SK-N-SH (cell line): ENCODE data around the gene SLC25A25. TPM values are rescaled to one million over a fixed set of nuclear protein-coding genes. Genes with fewer than 3 reads are reported as not detected.

Experiments
- CTCF ChIA-PET: fragments of 300-600, 350-600 bp; formaldehyde crosslinking; extraction: SDS; loops from one replicate; lab custom pipeline; 2021; lab: Yijun Ruan, JAX
- POLR2A ChIA-PET: fragments of 350-600 bp; sonication (Branson Sonifier 250); formaldehyde crosslinking; extraction: SDS; loops from one replicate; lab custom pipeline; 2020; ENCODE audit warnings: antibody characterized with exemption, inconsistent platforms; lab: Yijun Ruan, JAX
- DNase-seq: peaks from one replicate; pipeline ENCODE4 v3.0.0; 2012
- H2AFZ ChIP-seq: fragments of 200-600 bp; sonication (generic); 2 replicates; pipeline ENCODE4 v1.8.1; 2016; ENCODE audit warnings: antibody characterized with exemption, mild to moderate bottlenecking, low read depth
- H3F3A ChIP-seq: fragments of 200-600 bp; sonication (generic); replicated peaks from 2 replicates; pipeline ENCODE3; 2016; ENCODE audit warnings: antibody characterized with exemption, mild to moderate bottlenecking; ENCODE audit not compliant: insufficient read depth
- H3K27ac ChIP-seq, 2 experiments: fragments of 200-500 bp in 1 of 2; fragments of 200-600 bp in 1 of 2; sonication (Bioruptor generic) in 1 of 2; sonication (generic), shearing (Covaris generic) in 1 of 2; 2 replicates each; pipeline versions ENCODE4 v1.5.1 to v1.6.1; 2014 to 2016; ENCODE audit warnings: low read depth in 2 of 2, inconsistent platforms in 1 of 2, low read length in 1 of 2, mild to moderate bottlenecking in 1 of 2, mixed read lengths in 1 of 2
- H3K27me3 ChIP-seq: fragments of 200-600 bp; sonication (generic), shearing (Covaris generic); 2 replicates; pipeline ENCODE4 v1.6.1; 2016; ENCODE audit warnings: mixed run types; ENCODE audit not compliant: insufficient read depth
- H3K36me3 ChIP-seq, 2 experiments: fragments of 200-500 bp in 1 of 2; fragments of 200-600 bp in 1 of 2; sonication (Bioruptor generic) in 1 of 2; sonication (generic) in 1 of 2; replicated peaks in 1 of 2; 2 replicates each; pipeline versions ENCODE3 to v1.5.1; 2014 to 2016; ENCODE audit warnings: low read length in 1 of 2, mild to moderate bottlenecking in 1 of 2; ENCODE audit not compliant: insufficient read depth in 2 of 2, control insufficient read depth in 1 of 2
- H3K4me1 ChIP-seq, 2 experiments: fragments of 200-500 bp in 1 of 2; fragments of 200-600 bp in 1 of 2; sonication (Bioruptor generic) in 1 of 2; sonication (generic), shearing (Covaris generic) in 1 of 2; 2 replicates each; pipeline versions ENCODE4 v1.5.1 to v1.6.1; 2014 to 2016; ENCODE audit warnings: low read depth in 1 of 2, low read length in 1 of 2, mixed run types in 1 of 2; ENCODE audit not compliant: insufficient read depth in 2 of 2, control insufficient read depth in 1 of 2
- H3K4me2 ChIP-seq: fragments of 200-600 bp; sonication (generic), shearing (Covaris generic); 2 replicates; pipeline ENCODE4 v1.6.1; 2017; ENCODE audit warnings: mixed run types
- H3K4me3 ChIP-seq, 2 experiments: fragments of 200-500 bp in 1 of 2; fragments of 200-600 bp in 1 of 2; sonication (Bioruptor generic) in 1 of 2; sonication (generic), shearing (Covaris generic) in 1 of 2; 2 replicates each; pipeline versions ENCODE4 v1.5.1 to v1.8.1; 2014 to 2016; ENCODE audit warnings: low read depth in 2 of 2, inconsistent platforms in 1 of 2, low read length in 1 of 2, mild to moderate bottlenecking in 1 of 2, mixed read lengths in 1 of 2, moderate library complexity in 1 of 2
- H3K79me2 ChIP-seq: fragments of 200-600 bp; sonication (generic); 2 replicates; pipeline ENCODE4 v1.8.1; 2017; ENCODE audit warnings: mild to moderate bottlenecking; ENCODE audit not compliant: insufficient read depth
- H3K9ac ChIP-seq: fragments of 200-600 bp; sonication (generic); 2 replicates; pipeline ENCODE4 v1.6.1; 2017; ENCODE audit warnings: mixed run types
- H3K9me2 ChIP-seq: fragments of 200-600 bp; sonication (generic); 2 replicates; pipeline ENCODE4 v1.6.1; 2017; ENCODE audit warnings: mixed run types
- H3K9me3 ChIP-seq: fragments of 200-600 bp; sonication (generic); 2 replicates; pipeline ENCODE4 v1.6.1; 2017; ENCODE audit warnings: mixed run types, mild to moderate bottlenecking, moderate library complexity
- H4K20me1 ChIP-seq: fragments of 200-600 bp; sonication (generic); 2 replicates; pipeline ENCODE4 v1.6.1; 2017; ENCODE audit warnings: mild to moderate bottlenecking, mixed run types; ENCODE audit not compliant: insufficient read depth
- CHD2 ChIP-seq: fragments of 150-350 bp; IDR thresholded peaks from 2 replicates; pipeline ENCODE4 v1.6.1; 2018; ENCODE audit warnings: low read length; ENCODE audit not compliant: partially characterized antibody
- ELF1 ChIP-seq: IDR thresholded peaks from 2 replicates; pipeline ENCODE4 v1.4.0; 2012
- EP300 ChIP-seq, 2 experiments: IDR thresholded peaks; 2 replicates each; pipeline versions ENCODE4 v1.4.0 to v1.6.1; 2012; ENCODE audit warnings: borderline replicate concordance in 1 of 2, low read depth in 1 of 2, low read length in 1 of 2
- FOSL2 ChIP-seq: IDR thresholded peaks from 2 replicates; pipeline ENCODE4 v1.4.0; 2012; ENCODE audit warnings: low read depth, mild to moderate bottlenecking, moderate library complexity, borderline replicate concordance
- FOXJ3 ChIP-seq: sonication (generic); formaldehyde crosslinking; IDR thresholded peaks from 2 replicates; pipeline ENCODE4 v1.5.1; 2020; ENCODE audit warnings: mild to moderate bottlenecking, missing genetic modification reagents
- FOXM1 ChIP-seq: IDR thresholded peaks from 2 replicates; pipeline ENCODE4 v1.4.0; 2012; ENCODE audit warnings: low read depth, mild to moderate bottlenecking
- GABPA ChIP-seq: IDR thresholded peaks from 2 replicates; pipeline ENCODE4 v1.4.0; 2012; ENCODE audit warnings: low read depth, mild to moderate bottlenecking
- GATA2 ChIP-seq: sonication (generic); formaldehyde crosslinking; IDR thresholded peaks from 2 replicates; pipeline ENCODE4 v1.5.0; 2020; ENCODE audit warnings: mild to moderate bottlenecking, missing genetic modification reagents
- IRF3 ChIP-seq: fragments of 150-350 bp; IDR thresholded peaks from 2 replicates; pipeline ENCODE4 v1.6.1; 2016; ENCODE audit warnings: mild to moderate bottlenecking, low read depth, low read length
- MAX ChIP-seq: IDR thresholded peaks from 2 replicates; pipeline ENCODE4 v1.4.0; 2012; ENCODE audit warnings: low read depth
- MEF2A ChIP-seq: IDR thresholded peaks from 2 replicates; pipeline ENCODE4 v1.4.0; 2012; ENCODE audit warnings: low read depth, borderline replicate concordance
- MXI1 ChIP-seq: IDR thresholded peaks from 2 replicates; pipeline ENCODE4 v1.6.1; 2012; ENCODE audit warnings: mild to moderate bottlenecking, low read depth, low read length, improper control_type of control experiment
- NFIC ChIP-seq: IDR thresholded peaks from 2 replicates; pipeline ENCODE4 v1.4.0; 2012; ENCODE audit warnings: borderline replicate concordance
- NRF1 ChIP-seq: IDR thresholded peaks from 2 replicates; pipeline ENCODE4 v1.6.1; 2012; ENCODE audit warnings: low read depth, mild to moderate bottlenecking, low read length
- RFX5 ChIP-seq: IDR thresholded peaks from 2 replicates; pipeline ENCODE4 v1.6.1; 2012; ENCODE audit warnings: mild to moderate bottlenecking, improper control_type of control experiment, low read length
- RXRA ChIP-seq: IDR thresholded peaks from 2 replicates; pipeline ENCODE4 v1.4.0; 2012; ENCODE audit warnings: low read depth, mild to moderate bottlenecking, borderline replicate concordance
- SIN3A ChIP-seq: IDR thresholded peaks from 2 replicates; pipeline ENCODE4 v1.6.1; 2012; ENCODE audit warnings: low read depth, mild to moderate bottlenecking, low read length, moderate library complexity, borderline replicate concordance
- SMC3 ChIP-seq: IDR thresholded peaks from 2 replicates; pipeline ENCODE4 v1.6.1; 2012; ENCODE audit warnings: low read depth, low read length, improper control_type of control experiment
- TEAD4 ChIP-seq: IDR thresholded peaks from 2 replicates; pipeline ENCODE4 v1.4.0; 2012; ENCODE audit warnings: mild to moderate bottlenecking, borderline replicate concordance; ENCODE audit not compliant: insufficient read depth
- USF1 ChIP-seq: IDR thresholded peaks from 2 replicates; pipeline ENCODE4 v1.4.0; 2012; ENCODE audit warnings: low read depth, borderline replicate concordance
- USF2 ChIP-seq: fragments of 150-350 bp; IDR thresholded peaks from 2 replicates; pipeline ENCODE4 v1.6.1; 2017; ENCODE audit warnings: antibody characterized with exemption, low read length, low read depth, borderline replicate concordance
- YY1 ChIP-seq: IDR thresholded peaks from 2 replicates; pipeline ENCODE4 v1.4.0; 2012; ENCODE audit warnings: low read depth, mild to moderate bottlenecking
- WGBS: methylation state at CpG from one replicate; pipeline ENCODE4 v1.1.6; 2017; ENCODE audit warnings: low lambda C conversion rate; 5-methylcytosine and 5-hydroxymethylcytosine counted together
- polyA plus RNA-seq, 3 experiments: library from polyadenylated mRNA; depleted of rRNA; stranded (reverse); fragments of >200 nt; gene quantifications; 2 replicates each; pipeline ENCODE4 v1.2.3, GENCODE V29; 2012

SLC25A25 gene
- polyA plus RNA-seq, 1 of the 3 experiments (the other 2 are of a cell fraction) = 12.1 TPM

- 94% methylated on average over 13 of the region's 16 CpGs for WGBS
- no peaks in the 10 kb centered on the region for H3K27me3 ChIP-seq
- POLR2A ChIA-PET = no interaction called here
- H3K9me3 ChIP-seq = no peaks in the 10 kb centered on the region
- no peak for DNase-seq
- H3F3A ChIP-seq = peaks cover 10% of the 10 kb centered on the region
- H2AFZ ChIP-seq = no peak overlapping the region
- H4K20me1 ChIP-seq = 0 out of 2 replicates have a peak, but pooled peaks cover 5% of the 10 kb centered on the region
- peaks cover 61% of the 10 kb centered on the region for H3K79me2 ChIP-seq
- peak overlapping the region in 1 of 2 experiments; percentile 57; a peak in 3 of 4 replicates for H3K27ac ChIP-seq
- peak overlapping the region; percentile 10; the same call in 1 of the 2 replicates for H3K4me2 ChIP-seq
- H3K9me2 ChIP-seq = no peaks in the 10 kb centered on the region
- CTCF ChIA-PET = interaction anchor here (18.8 kb wide), 1 partner anchor 16 kb away, joined by 246 read pairs; no protein-coding TSS in a partner anchor
- peak overlapping the region; percentile 37; the same call in 1 of the 2 replicates for H3K9ac ChIP-seq
- H3K4me1 ChIP-seq = peaks cover 34 to 37% of the 10 kb centered on the region in 2 experiments
- H3K36me3 ChIP-seq = peaks cover 4 to 36% of the 10 kb centered on the region in 2 experiments
- no peak overlapping the region for H3K4me3 ChIP-seq
- TF ChIP-seq USF2 (no peak), MAX (no peak), NFIC (no peak), IRF3 (no peak), GATA2 (CRISPR knock-in tag) (no peak), FOSL2 (no peak), RFX5 (no peak), SIN3A (no peak), RXRA (no peak), FOXM1 (no peak), YY1 (no peak), MEF2A (no peak), TEAD4 (no peak)
Measured at GRCh38 chr9:128099231-128099931, 31.3 kb downstream of the SLC25A25 start.

GRCh38 chr9:128099932-128100491 lies 32.0 kb downstream of the SLC25A25 start:
- POLR2A ChIA-PET = interaction anchor here (0.8 kb wide), 1 partner anchor 9 kb away, joined by 3 read pairs; no protein-coding TSS in a partner anchor
- Histone ChIP-seq H3K9me2 (no peaks in the 10 kb centered on the region), H3K36me3 (peaks cover 4 to 36% of the 10 kb centered on the region in 2 experiments), H3K4me2 (no peak overlapping the region), H4K20me1 (0 out of 2 replicates have a peak, but pooled peaks cover 5% of the 10 kb centered on the region), H3F3A (peaks cover 4% of the 10 kb centered on the region), H2AFZ (no peak overlapping the region), H3K79me2 (peaks cover 59% of the 10 kb centered on the region), H3K4me1 (peaks cover 28 to 31% of the 10 kb centered on the region in 2 experiments; a peak in 3 of 4 replicates), H3K9me3 (no peaks in the 10 kb centered on the region), H3K27me3 (no peaks in the 10 kb centered on the region), H3K4me3 (no peak overlapping the region), H3K9ac (no peak overlapping the region), H3K27ac (no peak overlapping the region)
- 93% methylated on average over 12 of the region's 16 CpGs for WGBS
- no peak for DNase-seq
- CTCF ChIA-PET = interaction anchor here (0.9 to 18.8 kb wide), 4 partner anchors 16 to 365 kb away, joined by 3 to 246 read pairs (median 4); partner anchors contain the start of gene TOR2A
- TF ChIP-seq MXI1 (no peak), GABPA (no peak), FOXJ3 (no peak), RFX5 (no peak), USF2 (no peak), SMC3 (no peak), CHD2 (no peak), FOSL2 (no peak), YY1 (no peak), USF1 (no peak), ELF1 (no peak), GATA2 (CRISPR knock-in tag) (no peak), TEAD4 (no peak), EP300 (IDR thresholded peaks at IDR 0.05; ENCODE audit: borderline replicate concordance in 1 of 2, low read depth in 1 of 2, low read length in 1 of 2) (no peak), MEF2A (no peak), NRF1 (no peak)
